Endothelial cell of umbilical vein (primary cell): ENCODE measurements around the gene TERT. TPM values are rescaled to one million over a fixed set of nuclear protein-coding genes. Genes with fewer than 3 reads are reported as not detected.

Experiments
- BruUV-seq: library from RNA; stranded (reverse); fragments of 400-500 nt; replicated peaks from 2 replicates; lab custom pipeline; 2021; lab: Mats Ljungman, UMichigan
- CTCF ChIA-PET: fragments of 300-600, 350-600 bp; sonication (Branson Sonifier 250); formaldehyde crosslinking; loops from one replicate; lab custom pipeline; 2021; ENCODE audit warnings: antibody characterized with exemption, inconsistent platforms; lab: Charles Lee
- POLR2A ChIA-PET: fragments of 300-600, 350-600 bp; sonication (Branson Sonifier 250); formaldehyde crosslinking; loops from one replicate; lab custom pipeline; 2021; ENCODE audit warnings: antibody characterized with exemption, inconsistent platforms; lab: Charles Lee
- DNase-seq: peaks from one replicate; pipeline ENCODE4 v3.0.0-alpha.2; 2011; ENCODE audit warnings: low read depth, low spot score
- FAIRE-seq: peaks from 2 replicates; lab custom pipeline; 2011; peaks lifted over from hg19 to GRCh38; lab: Jason Lieb, UNC
- H2AFZ ChIP-seq: 2 replicates; pipeline ENCODE4 v1.6.0; 2012; ENCODE audit warnings: low read depth, low read length, control low read depth, inconsistent platforms
- H3K27ac ChIP-seq: 2 replicates; pipeline ENCODE4 v1.5.1; 2011; ENCODE audit warnings: low read depth, mild to moderate bottlenecking, control low read depth, low read length, moderate library complexity; ENCODE audit not compliant: insufficient read depth
- H3K27me3 ChIP-seq, 2 experiments: 2 replicates each; pipeline versions ENCODE4 v1.6.0 to v1.6.1; 2011; ENCODE audit warnings: low read length in 2 of 2, mixed read lengths in 1 of 2; ENCODE audit not compliant: control insufficient read depth in 2 of 2, insufficient read depth in 2 of 2
- H3K36me3 ChIP-seq, 2 experiments: 2 replicates in 1 of 2; 3 replicates in 1 of 2; pipeline ENCODE4 v1.5.1; 2011; ENCODE audit warnings: low read length in 2 of 2, mild to moderate bottlenecking in 1 of 2, moderate library complexity in 1 of 2; ENCODE audit not compliant: control insufficient read depth in 2 of 2, insufficient read depth in 2 of 2; ENCODE audit errors: extremely low read depth in 1 of 2
- H3K4me1 ChIP-seq: 3 replicates; pipeline ENCODE4 v1.5.1; 2011; ENCODE audit warnings: mild to moderate bottlenecking, low read length; ENCODE audit not compliant: control insufficient read depth, insufficient read depth; ENCODE audit errors: extremely low read depth
- H3K4me2 ChIP-seq: 2 replicates; pipeline ENCODE4 v1.6.1; 2011; ENCODE audit warnings: low read length, control low read depth, mixed read lengths; ENCODE audit not compliant: insufficient read depth
- H3K4me3 ChIP-seq, 3 experiments: fragments of 200-600 bp in 1 of 3; sonication (generic), shearing (Covaris generic) in 1 of 3; replicated peaks in 1 of 3; 2 replicates each; pipeline ENCODE4 v1.5.1; 2011 to 2016; ENCODE audit warnings: control low read depth in 3 of 3, low read length in 3 of 3, mild to moderate bottlenecking in 2 of 3, inconsistent platforms in 1 of 3, low read depth in 1 of 3, moderate library complexity in 1 of 3; ENCODE audit not compliant: insufficient read depth in 1 of 3
- H3K79me2 ChIP-seq: 2 replicates; pipeline ENCODE4 v1.6.0; 2012; ENCODE audit warnings: low read length, inconsistent platforms; ENCODE audit not compliant: control insufficient read depth, insufficient read depth
- H3K9ac ChIP-seq: replicated peaks from 2 replicates; pipeline ENCODE3; 2011; ENCODE audit warnings: low read length, control low read depth; ENCODE audit not compliant: insufficient read depth; ENCODE audit errors: extremely low read depth
- H3K9me1 ChIP-seq: replicated peaks from 3 replicates; pipeline ENCODE4 v1.6.0; 2011; ENCODE audit warnings: mild to moderate bottlenecking, low read length; ENCODE audit not compliant: control insufficient read depth, insufficient read depth; ENCODE audit errors: extremely low read depth
- H3K9me3 ChIP-seq: replicated peaks from 2 replicates; pipeline ENCODE4 v1.5.1; 2012; ENCODE audit warnings: low read length, inconsistent platforms; ENCODE audit not compliant: control insufficient read depth, insufficient read depth
- H4K20me1 ChIP-seq: replicated peaks from 2 replicates; pipeline ENCODE3; 2011; ENCODE audit warnings: mild to moderate bottlenecking, low read length; ENCODE audit not compliant: control insufficient read depth, insufficient read depth; ENCODE audit errors: extremely low read depth
- CTCF ChIP-seq, 2 donors: IDR thresholded peaks; 1 replicate in 1 of 2; 2 replicates in 1 of 2; pipeline ENCODE4 v1.5.1; 2011; ENCODE audit warnings: low read length in 2 of 2, mild to moderate bottlenecking in 2 of 2, moderate library complexity in 2 of 2, control low read depth in 1 of 2, inconsistent platforms in 1 of 2, low read depth in 1 of 2; ENCODE audit not compliant: insufficient read depth in 1 of 2; ENCODE audit errors: extremely low read depth in 1 of 2
- EZH2 ChIP-seq: IDR thresholded peaks from 2 replicates; pipeline ENCODE4 v1.6.1; 2012; ENCODE audit warnings: borderline replicate concordance, low read depth, mild to moderate bottlenecking, moderate library complexity, low read length, inconsistent platforms; ENCODE audit not compliant: severe bottlenecking
- FOS ChIP-seq: IDR thresholded peaks from 2 replicates; pipeline ENCODE4 v1.6.1; 2011; ENCODE audit warnings: mild to moderate bottlenecking, low read length, moderate library complexity, borderline replicate concordance; ENCODE audit not compliant: insufficient read depth
- GATA2 ChIP-seq: IDR thresholded peaks from 2 replicates; pipeline ENCODE4 v1.7.0; 2011; ENCODE audit warnings: low read depth, mild to moderate bottlenecking, moderate library complexity, mixed read lengths, low read length; ENCODE audit not compliant: insufficient read length, insufficient read depth
- JUN ChIP-seq: IDR thresholded peaks from 2 replicates; pipeline ENCODE4 v1.6.1; 2011; ENCODE audit warnings: borderline replicate concordance, low read depth; ENCODE audit not compliant: insufficient read length, insufficient read depth
- MAX ChIP-seq: IDR thresholded peaks from 2 replicates; pipeline ENCODE4 v1.6.1; 2011; ENCODE audit not compliant: insufficient read depth, insufficient read length
- MYC ChIP-seq: IDR thresholded peaks from one replicate; pipeline ENCODE4 v1.6.1; 2011; ENCODE audit warnings: mild to moderate bottlenecking, low read depth, low read length
- POLR2A ChIP-seq: IDR thresholded peaks from 2 replicates; pipeline ENCODE4 v1.6.1; 2012; ENCODE audit warnings: low read depth, mild to moderate bottlenecking, control low read depth, low read length
- POLR2AphosphoS5 ChIP-seq: IDR thresholded peaks from 2 replicates; pipeline ENCODE4 v1.6.1; 2012; ENCODE audit warnings: low read depth, mild to moderate bottlenecking, control low read depth, low read length, moderate library complexity; ENCODE audit not compliant: insufficient read depth
- dilution Hi-C: fragments of 300-500 bp; cut with MboI; formaldehyde crosslinking; loops from one replicate; pipeline ENCODE4 v1.15.0; 2019; ENCODE audit warnings: low sequenced_read_pairs; ENCODE audit not compliant: extremely low pct_ligation_motif_present
- intact Hi-C: fragments of 100-400 bp; cut with micrococcal nuclease; formaldehyde crosslinking; loops from one replicate; pipeline ENCODE4 v1.10.0; 2022
- polyA plus RNA-seq, 4 experiments: library from polyadenylated mRNA; depleted of rRNA in 3 of 4; stranded (reverse) in 3 of 4; unstranded in 1 of 4; fragments of >200 nt; gene quantifications; 2 replicates each; pipeline versions ENCODE4 v1.2.1 to v1.2.3, GENCODE V29; 2011 to 2012; ENCODE audit warnings: missing spikeins in 1 of 4
- total RNA-seq: library from RNA; stranded (reverse); gene quantifications from 2 replicates; pipeline ENCODE4 v1.2.3, GENCODE V29; 2021

Gene TERT
- total and polyA plus RNA-seq, 2 donors (not counting 3 experiments of a cell fraction or from before 2014, with no cell fraction given), result 0.04 TPM; not detected in 1

GRCh38 chr5:1278656-1279442 lies 16.0 kb downstream of the TERT start:
- BruUV-seq, result no TSS peak

More at GRCh38 chr5:1278656-1279442, 16.0 kb downstream of the TERT start:
- ChIA-PET POLR2A (no interaction called here), CTCF (no interaction called here)
- no peaks in the 10 kb centered on the region for H3K4me1 ChIP-seq
- no peaks in the 10 kb centered on the region for H3K36me3 ChIP-seq
- no peaks in the 10 kb centered on the region for H3K27me3 ChIP-seq
- no peak overlapping the region for H3K27ac ChIP-seq
- H3K4me2 ChIP-seq, result no peak overlapping the region
- no peaks in the 10 kb centered on the region for H3K9me1 ChIP-seq
- no peak overlapping the region for H2AFZ ChIP-seq
- TF ChIP-seq MAX (no peak), POLR2A (no peak), EZH2 (no peak), FOS (no peak), POLR2AphosphoS5 (no peak), MYC (no peak), CTCF (IDR thresholded peaks at IDR 0.05; ENCODE audit: extremely low read depth in 1 of 2, insufficient read depth in 1 of 2, low read depth in 1 of 2, low read length in 2 of 2) (no peak), GATA2 (no peak), JUN (no peak)
- H4K20me1 ChIP-seq, result no peaks in the 10 kb centered on the region
- no peak overlapping the region for H3K9ac ChIP-seq
- FAIRE-seq, result no peak
- no peaks in the 10 kb centered on the region for H3K9me3 ChIP-seq
- H3K79me2 ChIP-seq, result no peaks in the 10 kb centered on the region
- no peak overlapping the region for H3K4me3 ChIP-seq
- intact Hi-C loops, result no loop called here
- no peak for DNase-seq
- dilution Hi-C loops, result no loop called here
